ENCODE measurements around the gene RFWD3.
A peak's percentile ranks its signal among the peaks of the same experiment; 100 is the strongest.
"Not testable (repeated sequence)": the region's sequence is repeated elsewhere in the genome, so short reads cannot be mapped to it uniquely, and the experiment has no call there.

The RFWD3 gene

DNA sequence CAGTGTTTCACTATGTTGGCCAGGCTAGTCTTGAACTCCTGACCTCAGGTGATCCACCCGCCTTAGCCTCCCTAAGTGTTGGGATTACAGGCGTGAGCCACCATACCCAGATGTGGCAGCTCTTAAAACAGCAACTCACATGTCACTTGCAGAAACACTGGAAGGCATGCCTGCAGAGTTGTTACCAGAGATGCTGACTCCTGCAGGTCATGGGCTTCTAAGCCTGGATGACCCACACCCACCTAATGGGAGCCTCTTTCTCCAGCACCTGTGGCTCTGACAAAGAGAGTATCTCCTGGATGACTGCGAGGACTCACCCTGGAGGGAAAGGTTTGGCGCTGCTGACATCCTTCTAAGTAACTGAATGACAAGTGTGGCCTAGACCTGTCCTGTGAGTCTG, 11.2 kb upstream of the RFWD3 start:
- no peak for DNase-seq
- Histone ChIP-seq H2BK5ac (ENCODE audit: low read depth, low read length, poor library complexity) (no peak overlapping the region), H3K79me1 (ENCODE audit: low read length) (no peaks in the 10 kb centered on the region), H3K27ac (ENCODE audit: low read depth, low read length) (no peak overlapping the region), H3K18ac (ENCODE audit: low read length) (no peak overlapping the region), H3K79me2 (ENCODE audit: control insufficient read depth, insufficient read depth, low read length, poor library complexity) (no peaks in the 10 kb centered on the region), H4K91ac (ENCODE audit: low read depth, low read length) (no peak overlapping the region), H3K4me2 (ENCODE audit: low read length) (no peak overlapping the region), H4K12ac (ENCODE audit: low read depth, low read length) (no peak overlapping the region), H4K8ac (ENCODE audit: low read depth, low read length) (no peak overlapping the region), H3K14ac (ENCODE audit: low read length) (no peak overlapping the region), H3K9ac (ENCODE audit: low read length) (no peak overlapping the region), H3K4ac (ENCODE audit: low read depth, low read length) (no peak overlapping the region), H3K4me3 (ENCODE audit: low read depth, low read length) (no peak overlapping the region), H2AK5ac (ENCODE audit: low read length) (no peak overlapping the region), H2AFZ (ENCODE audit: insufficient read depth, low read length, poor library complexity) (no peak overlapping the region), H2BK12ac (ENCODE audit: low read length) (no peak overlapping the region), H3K9me3 (ENCODE audit: insufficient read depth, low read depth, low read length) (no peaks in the 10 kb centered on the region), H3K4me1 (ENCODE audit: control insufficient read depth in 1 of 2, insufficient read depth in 2 of 2, low read length in 2 of 2) (peaks cover 3 to 4% of the 10 kb centered on the region in 2 experiments), H3K36me3 (ENCODE audit: control insufficient read depth in 1 of 2, insufficient read depth in 2 of 2, low read length in 2 of 2) (no peaks in the 10 kb centered on the region), H2BK120ac (ENCODE audit: insufficient read depth, low read length, poor library complexity) (no peak overlapping the region), H3K23ac (ENCODE audit: low read length) (no peak overlapping the region), H3K27me3 (ENCODE audit: insufficient read depth, low read length) (no peaks in the 10 kb centered on the region)
- WGBS (ENCODE audit: extremely low coverage, insufficient coverage, insufficient read length): no CpG with 5 or more reads among the region's 4 CpGs

DNA sequence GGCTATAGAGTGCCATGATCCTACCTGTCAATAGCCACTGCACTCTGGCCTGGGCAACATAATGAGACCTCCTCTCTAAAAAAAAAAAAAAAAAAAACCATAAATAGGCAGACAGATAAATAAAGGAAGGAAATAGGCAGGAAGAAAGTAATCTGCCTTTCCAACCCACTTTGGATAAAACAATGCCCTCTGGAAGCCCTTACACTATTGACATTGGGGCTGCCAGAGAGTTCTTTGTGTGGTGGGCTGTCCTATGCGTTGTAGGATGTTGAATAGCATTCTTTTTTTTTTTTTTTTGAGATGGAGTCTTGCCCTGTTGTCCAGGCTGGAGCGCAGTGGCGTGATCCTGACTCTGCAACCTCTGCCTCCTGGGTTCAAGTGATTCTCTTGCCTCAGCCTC, 7.2 kb upstream of the RFWD3 start:
- Histone ChIP-seq H3K36me3 (ENCODE audit: control insufficient read depth in 1 of 2, insufficient read depth in 2 of 2, low read length in 2 of 2) (no peaks in the 10 kb centered on the region), H3K18ac (ENCODE audit: low read length) (no peak overlapping the region), H3K4me3 (ENCODE audit: low read depth, low read length) (no peak overlapping the region), H3K27ac (ENCODE audit: low read depth, low read length) (no peak overlapping the region), H3K79me2 (ENCODE audit: control insufficient read depth, insufficient read depth, low read length, poor library complexity) (no peaks in the 10 kb centered on the region), H2BK5ac (ENCODE audit: low read depth, low read length, poor library complexity) (no peak overlapping the region), H3K27me3 (ENCODE audit: insufficient read depth, low read length) (no peaks in the 10 kb centered on the region), H2BK12ac (ENCODE audit: low read length) (no peak overlapping the region), H2AK5ac (ENCODE audit: low read length) (no peak overlapping the region), H4K91ac (ENCODE audit: low read depth, low read length) (no peak overlapping the region), H3K23ac (ENCODE audit: low read length) (no peak overlapping the region), H3K9me3 (ENCODE audit: insufficient read depth, low read depth, low read length) (no peaks in the 10 kb centered on the region), H3K14ac (ENCODE audit: low read length) (no peak overlapping the region), H4K12ac (ENCODE audit: low read depth, low read length) (no peak overlapping the region), H3K79me1 (ENCODE audit: low read length) (no peaks in the 10 kb centered on the region), H3K4me2 (ENCODE audit: low read length) (no peak overlapping the region), H3K4ac (ENCODE audit: low read depth, low read length) (no peak overlapping the region), H3K4me1 (ENCODE audit: control insufficient read depth in 1 of 2, insufficient read depth in 2 of 2, low read length in 2 of 2) (no peaks in the 10 kb centered on the region), H2AFZ (ENCODE audit: insufficient read depth, low read length, poor library complexity) (no peak overlapping the region), H3K9ac (ENCODE audit: low read length) (no peak overlapping the region), H2BK120ac (ENCODE audit: insufficient read depth, low read length, poor library complexity) (no peak overlapping the region), H4K8ac (ENCODE audit: low read depth, low read length) (no peak overlapping the region)
- DNase-seq: no peak
- no CpG with 5 or more reads among the region's 3 CpGs for WGBS (ENCODE audit: extremely low coverage, insufficient coverage, insufficient read length)

DNA sequence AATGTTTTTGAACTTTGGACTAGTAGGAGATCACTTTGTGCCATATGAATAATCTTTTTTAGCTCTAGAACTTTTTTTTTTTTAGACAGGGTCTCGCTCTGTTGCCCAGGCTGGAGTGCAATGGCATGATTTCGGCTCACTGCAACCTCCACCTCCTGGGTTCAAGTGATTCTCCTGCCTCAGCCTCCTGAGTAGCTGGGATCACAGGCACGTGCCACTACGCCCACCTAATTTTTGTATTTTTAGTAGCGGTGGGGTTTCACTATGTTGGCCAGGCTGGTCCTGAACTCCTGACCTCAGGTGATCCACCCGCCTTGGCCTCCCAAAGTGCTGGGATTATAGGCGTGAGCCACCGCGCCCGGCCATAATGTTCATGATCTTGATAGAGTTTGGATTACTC, 2.2 kb upstream of the RFWD3 start:
- not testable (repeated sequence) for H3K9ac ChIP-seq (ENCODE audit: low read length); H3K4ac ChIP-seq (ENCODE audit: low read depth, low read length); H3K79me1 ChIP-seq (ENCODE audit: low read length); H2BK5ac ChIP-seq (ENCODE audit: low read depth, low read length, poor library complexity); H2AK5ac ChIP-seq (ENCODE audit: low read length); H3K9me3 ChIP-seq (ENCODE audit: insufficient read depth, low read depth, low read length); DNase-seq; H3K23ac ChIP-seq (ENCODE audit: low read length); H3K27ac ChIP-seq (ENCODE audit: low read depth, low read length); H4K12ac ChIP-seq (ENCODE audit: low read depth, low read length); H3K18ac ChIP-seq (ENCODE audit: low read length); H4K91ac ChIP-seq (ENCODE audit: low read depth, low read length); H2BK120ac ChIP-seq (ENCODE audit: insufficient read depth, low read length, poor library complexity); H3K4me2 ChIP-seq (ENCODE audit: low read length); H2BK12ac ChIP-seq (ENCODE audit: low read length); H2AFZ ChIP-seq (ENCODE audit: insufficient read depth, low read length, poor library complexity); H3K79me2 ChIP-seq (ENCODE audit: control insufficient read depth, insufficient read depth, low read length, poor library complexity); H3K4me1 ChIP-seq (ENCODE audit: control insufficient read depth in 1 of 2, insufficient read depth in 2 of 2, low read length in 2 of 2); H4K8ac ChIP-seq (ENCODE audit: low read depth, low read length); H3K27me3 ChIP-seq (ENCODE audit: insufficient read depth, low read length); H3K4me3 ChIP-seq (ENCODE audit: low read depth, low read length); H3K14ac ChIP-seq (ENCODE audit: low read length)
- WGBS (ENCODE audit: extremely low coverage, insufficient coverage, insufficient read length): no CpG with 5 or more reads among the region's 10 CpGs
- H3K36me3 ChIP-seq (ENCODE audit: control insufficient read depth in 1 of 2, insufficient read depth in 2 of 2, low read length in 2 of 2): peaks cover 13 to 15% of the 10 kb centered on the region in 2 experiments

DNA sequence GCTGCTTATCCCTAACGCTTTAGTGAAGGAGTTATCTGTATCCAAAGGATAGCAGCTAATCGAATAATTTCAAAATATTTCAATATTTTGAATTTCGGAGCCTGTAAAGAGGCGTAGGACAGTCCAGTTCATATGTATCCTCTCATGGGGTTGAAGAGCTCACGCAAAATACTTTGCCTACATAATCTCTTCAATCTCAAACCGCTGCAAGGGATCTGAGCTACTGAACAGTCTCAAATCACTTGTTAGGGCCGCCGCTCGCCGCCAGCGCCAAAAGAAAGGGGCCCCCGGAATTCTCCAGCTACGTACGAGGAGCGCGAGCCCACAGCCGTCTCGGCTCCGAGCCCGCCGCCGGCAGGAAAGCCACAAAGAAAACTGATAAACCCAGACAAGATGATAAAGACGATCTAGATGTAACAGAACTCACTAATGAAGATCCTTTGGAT, 601 bp upstream of the RFWD3 start:
- no peak overlapping the region for H3K14ac ChIP-seq (ENCODE audit: low read length)
- no peak overlapping the region for H2AK5ac ChIP-seq (ENCODE audit: low read length)
- H3K4me1 ChIP-seq (ENCODE audit: control insufficient read depth in 1 of 2, insufficient read depth in 2 of 2, low read length in 2 of 2): peaks cover 0 to 4% of the 10 kb centered on the region in 2 experiments
- no peak overlapping the region for H3K27ac ChIP-seq (ENCODE audit: low read depth, low read length)
- H3K27me3 ChIP-seq (ENCODE audit: insufficient read depth, low read length): no peaks in the 10 kb centered on the region
- H2BK120ac ChIP-seq (ENCODE audit: insufficient read depth, low read length, poor library complexity): no peak overlapping the region
- H3K79me2 ChIP-seq (ENCODE audit: control insufficient read depth, insufficient read depth, low read length, poor library complexity): peaks cover 7% of the 10 kb centered on the region
- peaks cover 2% of the 10 kb centered on the region for H3K9me3 ChIP-seq (ENCODE audit: insufficient read depth, low read depth, low read length)
- H3K4me2 ChIP-seq (ENCODE audit: low read length): peak overlapping the region; percentile 60
- no peak overlapping the region for H2BK5ac ChIP-seq (ENCODE audit: low read depth, low read length, poor library complexity)
- H3K18ac ChIP-seq (ENCODE audit: low read length): no peak overlapping the region
- H3K23ac ChIP-seq (ENCODE audit: low read length): no peak overlapping the region
- no peak overlapping the region for H4K12ac ChIP-seq (ENCODE audit: low read depth, low read length)
- no peak overlapping the region for H2BK12ac ChIP-seq (ENCODE audit: low read length)
- no peak for DNase-seq
- peaks cover 5% of the 10 kb centered on the region for H3K79me1 ChIP-seq (ENCODE audit: low read length)
- no peak overlapping the region for H3K4ac ChIP-seq (ENCODE audit: low read depth, low read length)
- WGBS (ENCODE audit: extremely low coverage, insufficient coverage, insufficient read length): no CpG with 5 or more reads among the region's 23 CpGs
- H4K8ac ChIP-seq (ENCODE audit: low read depth, low read length): peak overlapping the region; percentile 97
- peak overlapping the region; percentile 11 for H3K9ac ChIP-seq (ENCODE audit: low read length)
- H3K4me3 ChIP-seq (ENCODE audit: low read depth, low read length): peak overlapping the region; percentile 2
- H4K91ac ChIP-seq (ENCODE audit: low read depth, low read length): no peak overlapping the region
- peaks cover 16 to 23% of the 10 kb centered on the region in 2 experiments for H3K36me3 ChIP-seq (ENCODE audit: control insufficient read depth in 1 of 2, insufficient read depth in 2 of 2, low read length in 2 of 2)
- peak overlapping the region; percentile 88 for H2AFZ ChIP-seq (ENCODE audit: insufficient read depth, low read length, poor library complexity)

Measured in trophoblast cell (in vitro differentiated cells and primary cell).